Mesendoderm (in vitro differentiated cells): ENCODE results near the gene ADGRG1.
"Not testable (repeated sequence)": the region's sequence is repeated elsewhere in the genome, so short reads cannot be mapped to it uniquely, and the experiment has no call there.

Experiments
- DNase-seq: peaks from one replicate; pipeline ENCODE4 v3.0.0; 2013
- H2AK5ac ChIP-seq: 2 replicates; pipeline ENCODE4 v1.6.1; 2013; ENCODE audit warnings: low read length, inconsistent platforms
- H2BK120ac ChIP-seq: 2 replicates; pipeline ENCODE4 v1.6.1; 2013; ENCODE audit warnings: low read depth, mild to moderate bottlenecking, low read length, moderate library complexity, mixed read lengths
- H2BK15ac ChIP-seq: replicated peaks from 2 replicates; pipeline ENCODE4 v1.6.1; 2013; ENCODE audit warnings: low read depth, mild to moderate bottlenecking, moderate library complexity
- H2BK5ac ChIP-seq: 2 replicates; pipeline ENCODE4 v1.6.1; 2013; ENCODE audit warnings: low read length, inconsistent platforms
- H3K18ac ChIP-seq: 2 replicates; pipeline ENCODE4 v1.6.1; 2013; ENCODE audit warnings: mild to moderate bottlenecking, low read length, mixed read lengths
- H3K23ac ChIP-seq: one replicate; pipeline ENCODE4 v1.6.1; 2013; ENCODE audit warnings: low read length
- H3K27ac ChIP-seq: 2 replicates; pipeline ENCODE4 v1.5.1; 2013; ENCODE audit warnings: low read depth, mild to moderate bottlenecking, inconsistent platforms, low read length, moderate library complexity
- H3K27me3 ChIP-seq: 2 replicates; pipeline ENCODE4 v1.6.1; 2013; ENCODE audit warnings: low read length, control low read depth, mild to moderate bottlenecking, inconsistent platforms; ENCODE audit not compliant: insufficient read depth, poor library complexity
- H3K36me3 ChIP-seq: 2 replicates; pipeline ENCODE4 v1.6.1; 2013; ENCODE audit warnings: low read length, inconsistent platforms; ENCODE audit not compliant: control insufficient read depth, insufficient read depth
- H3K4ac ChIP-seq: one replicate; pipeline ENCODE4 v1.6.1; 2013; ENCODE audit warnings: low read depth, mild to moderate bottlenecking, low read length, moderate library complexity
- H3K4me1 ChIP-seq: 2 replicates; pipeline ENCODE4 v1.6.1; 2013; ENCODE audit warnings: low read depth, low read length, inconsistent platforms; ENCODE audit not compliant: control insufficient read depth
- H3K4me2 ChIP-seq: 2 replicates; pipeline ENCODE4 v1.6.1; 2013; ENCODE audit warnings: low read length
- H3K4me3 ChIP-seq: 2 replicates; pipeline ENCODE4 v1.5.1; 2013; ENCODE audit warnings: mild to moderate bottlenecking, low read length
- H3K56ac ChIP-seq: one replicate; pipeline ENCODE4 v1.6.1; 2013; ENCODE audit warnings: low read length
- H3K79me1 ChIP-seq: 2 replicates; pipeline ENCODE4 v1.6.1; 2013; ENCODE audit warnings: low read length, inconsistent platforms
- H3K79me2 ChIP-seq: 2 replicates; pipeline ENCODE4 v1.6.1; 2013; ENCODE audit warnings: mild to moderate bottlenecking, low read length; ENCODE audit not compliant: control insufficient read depth, insufficient read depth
- H3K9ac ChIP-seq: 2 replicates; pipeline ENCODE4 v1.6.1; 2013; ENCODE audit warnings: low read length, inconsistent platforms
- H4K5ac ChIP-seq: one replicate; pipeline ENCODE4 v1.6.1; 2013; ENCODE audit warnings: low read length
- H4K8ac ChIP-seq: one replicate; pipeline ENCODE4 v1.6.1; 2013; ENCODE audit warnings: low read depth, mild to moderate bottlenecking, control low read depth, low read length, moderate library complexity
- WGBS: extraction: QIAGEN DNeasy Blood & Tissue Kit; methylation state at CpG from one replicate; pipeline ENCODE4 v1.1.7; 2013; ENCODE audit warnings: low lambda C conversion rate, missing lambda C conversion rate; ENCODE audit not compliant: insufficient coverage; ENCODE audit errors: extremely low coverage; 5-methylcytosine and 5-hydroxymethylcytosine counted together

Gene ADGRG1

GRCh38 chr16:57668630-57669475, 40.4 kb downstream of the ADGRG1 start:
- Histone ChIP-seq H2BK5ac (no peak overlapping the region), H4K5ac (no peak overlapping the region), H3K4ac (no peak overlapping the region), H3K56ac (no peak overlapping the region), H3K79me2 (no peaks in the 10 kb centered on the region), H2BK15ac (no peak overlapping the region), H4K8ac (no peak overlapping the region), H3K9ac (no peak overlapping the region), H3K27ac (no peak overlapping the region), H3K4me2 (no peak overlapping the region), H3K18ac (no peak overlapping the region), H3K4me1 (no peaks in the 10 kb centered on the region), H3K23ac (no peak overlapping the region), H3K27me3 (no peaks in the 10 kb centered on the region), H3K36me3 (no peaks in the 10 kb centered on the region), H3K79me1 (no peaks in the 10 kb centered on the region), H2BK120ac (no peak overlapping the region), H3K4me3 (no peak overlapping the region), H2AK5ac (no peak overlapping the region)
- WGBS: no CpG with 5 or more reads among the region's 20 CpGs
- no peak for DNase-seq

GRCh38 chr16:57669476-57670162, 41.2 kb downstream of the ADGRG1 start:
- no peak overlapping the region for H3K4ac ChIP-seq
- no peaks in the 10 kb centered on the region for H3K79me2 ChIP-seq
- H3K4me1 ChIP-seq: no peaks in the 10 kb centered on the region
- WGBS: no CpG with 5 or more reads among the region's 12 CpGs
- H3K9ac ChIP-seq: no peak overlapping the region
- no peak overlapping the region for H2AK5ac ChIP-seq
- H3K23ac ChIP-seq: no peak overlapping the region
- H3K27ac ChIP-seq: no peak overlapping the region
- no peak overlapping the region for H2BK120ac ChIP-seq
- no peak overlapping the region for H2BK5ac ChIP-seq
- no peak overlapping the region for H2BK15ac ChIP-seq
- H3K27me3 ChIP-seq: no peaks in the 10 kb centered on the region
- no peak overlapping the region for H4K5ac ChIP-seq
- no peaks in the 10 kb centered on the region for H3K79me1 ChIP-seq
- H3K4me2 ChIP-seq: no peak overlapping the region
- DNase-seq: no peak
- no peak overlapping the region for H4K8ac ChIP-seq
- no peak overlapping the region for H3K56ac ChIP-seq
- H3K36me3 ChIP-seq: no peaks in the 10 kb centered on the region
- no peak overlapping the region for H3K18ac ChIP-seq
- no peak overlapping the region for H3K4me3 ChIP-seq

- no peak overlapping the region for H2BK15ac ChIP-seq
- no peak overlapping the region for H3K23ac ChIP-seq
- no peaks in the 10 kb centered on the region for H3K4me1 ChIP-seq
- no peak overlapping the region for H3K4ac ChIP-seq
- no peaks in the 10 kb centered on the region for H3K36me3 ChIP-seq
- no peak overlapping the region for H3K18ac ChIP-seq
- no peak for DNase-seq
- H2AK5ac ChIP-seq: no peak overlapping the region
- H3K9ac ChIP-seq: no peak overlapping the region
- no peak overlapping the region for H3K56ac ChIP-seq
- H3K79me2 ChIP-seq: no peaks in the 10 kb centered on the region
- no peak overlapping the region for H4K5ac ChIP-seq
- no CpG with 5 or more reads among the region's 4 CpGs for WGBS
- H3K4me3 ChIP-seq: no peak overlapping the region
- no peak overlapping the region for H2BK120ac ChIP-seq
- no peak overlapping the region for H3K4me2 ChIP-seq
- no peaks in the 10 kb centered on the region for H3K79me1 ChIP-seq
- H3K27ac ChIP-seq: no peak overlapping the region
- H4K8ac ChIP-seq: no peak overlapping the region
- H2BK5ac ChIP-seq: no peak overlapping the region
- H3K27me3 ChIP-seq: no peaks in the 10 kb centered on the region
Measured at GRCh38 chr16:57670196-57670595, 41.8 kb downstream of the ADGRG1 start.

GRCh38 chr16:57671451-57671850, 43.0 kb downstream of the ADGRG1 start:
- H2BK15ac ChIP-seq, H3K4me3 ChIP-seq, H3K9ac ChIP-seq, H2BK120ac ChIP-seq, H3K23ac ChIP-seq, H3K27me3 ChIP-seq, H4K8ac ChIP-seq, H3K79me2 ChIP-seq, H2AK5ac ChIP-seq, H3K4ac ChIP-seq, H3K36me3 ChIP-seq, H3K27ac ChIP-seq, H3K18ac ChIP-seq, H3K79me1 ChIP-seq, H2BK5ac ChIP-seq, H3K56ac ChIP-seq, DNase-seq, H4K5ac ChIP-seq, H3K4me2 ChIP-seq, H3K4me1 ChIP-seq: not testable (repeated sequence)
- no CpG with 5 or more reads among the region's 7 CpGs for WGBS

- DNase-seq: no peak
- no peak overlapping the region for H3K56ac ChIP-seq
- H3K18ac ChIP-seq: no peak overlapping the region
- no peak overlapping the region for H2BK15ac ChIP-seq
- H2BK120ac ChIP-seq: no peak overlapping the region
- peaks cover 8% of the 10 kb centered on the region for H3K4me1 ChIP-seq
- no peak overlapping the region for H2BK5ac ChIP-seq
- no peaks in the 10 kb centered on the region for H3K27me3 ChIP-seq
- no peak overlapping the region for H2AK5ac ChIP-seq
- H4K8ac ChIP-seq: no peak overlapping the region
- H3K23ac ChIP-seq: no peak overlapping the region
- WGBS: no CpG with 5 or more reads among the region's 3 CpGs
- no peaks in the 10 kb centered on the region for H3K79me2 ChIP-seq
- no peaks in the 10 kb centered on the region for H3K79me1 ChIP-seq
- no peaks in the 10 kb centered on the region for H3K36me3 ChIP-seq
- H4K5ac ChIP-seq: no peak overlapping the region
- no peak overlapping the region for H3K4me2 ChIP-seq
- no peak overlapping the region for H3K9ac ChIP-seq
- H3K4ac ChIP-seq: no peak overlapping the region
- H3K27ac ChIP-seq: no peak overlapping the region
- no peak overlapping the region for H3K4me3 ChIP-seq
Measured at GRCh38 chr16:57672416-57672815, 44.0 kb downstream of the ADGRG1 start.
